Measurements from ENCODE around the gene EDC3.

The EDC3 gene

DNA sequence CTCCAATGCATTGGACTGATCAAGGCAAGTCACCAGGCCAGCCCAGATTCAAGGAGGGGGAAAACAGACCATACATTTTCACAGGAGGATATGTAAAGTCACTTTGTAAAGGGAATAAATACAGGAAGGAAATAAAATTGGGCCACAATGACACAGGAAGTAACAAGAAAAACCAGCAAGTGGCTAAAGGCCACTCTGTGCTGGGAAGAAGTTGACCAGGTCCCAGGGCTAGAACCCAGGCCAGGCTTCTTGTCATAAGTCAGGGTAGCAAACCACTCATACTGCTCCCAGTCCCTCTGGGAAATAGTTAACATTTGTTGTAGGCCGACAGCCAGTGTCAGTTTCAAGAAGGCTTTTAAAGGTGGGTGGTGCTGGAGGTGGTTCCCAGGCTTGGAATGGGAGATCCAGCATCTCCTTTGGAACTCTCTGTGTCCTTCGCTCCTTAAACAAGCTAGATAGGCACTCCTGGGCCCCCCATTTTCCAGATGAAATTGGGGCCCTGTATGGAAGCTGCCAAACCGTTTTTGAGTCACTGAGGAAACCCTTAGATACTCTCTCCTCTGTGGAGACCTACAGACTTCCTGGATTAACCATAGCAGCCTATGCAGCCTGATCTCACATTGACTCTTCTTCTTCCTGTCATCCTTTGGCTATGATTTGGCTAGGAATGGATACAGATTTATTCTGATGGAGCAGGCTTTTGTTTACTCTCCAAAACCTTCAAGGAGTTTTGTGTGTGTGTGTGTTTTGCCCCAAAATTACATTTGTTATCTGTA lies 14.7 kb upstream of the EDC3 start:
- Histone ChIP-seq H3K9me3 (ENCODE audit: insufficient read depth, low read length) (no peaks in the 10 kb centered on the region), H2AFZ (ENCODE audit: low read depth, low read length, severe bottlenecking) (no peak overlapping the region), H3K9ac (ENCODE audit: low read length) (no peak overlapping the region), H3K4me3 (ENCODE audit: insufficient read depth, low read length, poor library complexity, severe bottlenecking) (no peak overlapping the region), H3K4me2 (ENCODE audit: low read depth, low read length, poor library complexity, severe bottlenecking) (no peak overlapping the region), H3K27ac (ENCODE audit: low read depth, low read length) (no peak overlapping the region), H4K20me1 (ENCODE audit: low read depth, low read length) (no peaks in the 10 kb centered on the region), H3K9me2 (replicated peaks; ENCODE audit: insufficient read depth, low read length) (no peaks in the 10 kb centered on the region), H3F3A (ENCODE audit: insufficient read depth) (no peaks in the 10 kb centered on the region), H3K79me2 (ENCODE audit: insufficient read depth, low read length) (no peaks in the 10 kb centered on the region), H3K27me3 (ENCODE audit: low read length) (no peaks in the 10 kb centered on the region), H3K36me3 (ENCODE audit: low read length) (no peaks in the 10 kb centered on the region)
- TF ChIP-seq EZH2phosphoT487 (conservative IDR thresholded peaks at IDR 0.05; ENCODE audit: low read length) = no peak
- TF ChIP-seq, protein P1, sequence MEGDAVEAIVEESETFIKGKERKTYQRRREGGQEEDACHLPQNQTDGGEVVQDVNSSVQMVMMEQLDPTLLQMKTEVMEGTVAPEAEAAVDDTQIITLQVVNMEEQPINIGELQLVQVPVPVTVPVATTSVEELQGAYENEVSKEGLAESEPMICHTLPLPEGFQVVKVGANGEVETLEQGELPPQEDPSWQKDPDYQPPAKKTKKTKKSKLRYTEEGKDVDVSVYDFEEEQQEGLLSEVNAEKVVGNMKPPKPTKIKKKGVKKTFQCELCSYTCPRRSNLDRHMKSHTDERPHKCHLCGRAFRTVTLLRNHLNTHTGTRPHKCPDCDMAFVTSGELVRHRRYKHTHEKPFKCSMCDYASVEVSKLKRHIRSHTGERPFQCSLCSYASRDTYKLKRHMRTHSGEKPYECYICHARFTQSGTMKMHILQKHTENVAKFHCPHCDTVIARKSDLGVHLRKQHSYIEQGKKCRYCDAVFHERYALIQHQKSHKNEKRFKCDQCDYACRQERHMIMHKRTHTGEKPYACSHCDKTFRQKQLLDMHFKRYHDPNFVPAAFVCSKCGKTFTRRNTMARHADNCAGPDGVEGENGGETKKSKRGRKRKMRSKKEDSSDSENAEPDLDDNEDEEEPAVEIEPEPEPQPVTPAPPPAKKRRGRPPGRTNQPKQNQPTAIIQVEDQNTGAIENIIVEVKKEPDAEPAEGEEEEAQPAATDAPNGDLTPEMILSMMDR (IDR thresholded peaks at IDR 0.05; ENCODE audit: insufficient read depth, low read length, poor library complexity, severe bottlenecking) = no peak

DNA sequence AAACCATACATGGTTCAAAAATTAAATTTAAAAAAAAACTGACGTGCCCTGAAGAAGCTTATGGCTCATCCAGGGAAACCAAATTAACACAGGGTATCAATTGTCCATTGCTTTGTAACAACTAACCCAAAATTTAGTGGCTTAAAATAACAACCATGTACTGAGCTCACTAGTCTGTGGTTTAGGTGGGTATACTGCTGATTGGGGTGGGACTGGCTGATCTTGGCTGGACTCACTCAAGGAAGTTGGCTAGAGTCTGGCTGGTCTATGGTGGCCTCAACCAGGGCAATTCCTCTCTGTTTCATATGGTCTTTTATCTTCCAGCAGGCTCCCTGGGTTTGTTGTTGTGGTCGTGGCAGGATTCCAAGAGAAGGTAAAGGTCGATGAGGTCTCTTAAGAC lies 14.1 kb upstream of the EDC3 start:
- H3K9me2 ChIP-seq (replicated peaks; ENCODE audit: insufficient read depth, low read length) = no peaks in the 10 kb centered on the region
- no peak overlapping the region for H2AFZ ChIP-seq (ENCODE audit: low read depth, low read length, severe bottlenecking)
- H3K27me3 ChIP-seq (ENCODE audit: low read length) = no peaks in the 10 kb centered on the region
- no peaks in the 10 kb centered on the region for H3F3A ChIP-seq (ENCODE audit: insufficient read depth)
- H3K36me3 ChIP-seq (ENCODE audit: low read length) = no peaks in the 10 kb centered on the region
- no peaks in the 10 kb centered on the region for H3K9me3 ChIP-seq (ENCODE audit: insufficient read depth, low read length)
- H3K9ac ChIP-seq (ENCODE audit: low read length) = no peak overlapping the region
- H3K4me3 ChIP-seq (ENCODE audit: insufficient read depth, low read length, poor library complexity, severe bottlenecking) = no peak overlapping the region
- no peak overlapping the region for H3K4me2 ChIP-seq (ENCODE audit: low read depth, low read length, poor library complexity, severe bottlenecking)
- H4K20me1 ChIP-seq (ENCODE audit: low read depth, low read length) = no peaks in the 10 kb centered on the region
- TF ChIP-seq, protein P1 (IDR thresholded peaks at IDR 0.05; ENCODE audit: insufficient read depth, low read length, poor library complexity, severe bottlenecking) = no peak
- TF ChIP-seq EZH2phosphoT487 (conservative IDR thresholded peaks at IDR 0.05; ENCODE audit: low read length) = no peak
- H3K27ac ChIP-seq (ENCODE audit: low read depth, low read length) = no peak overlapping the region
- no peaks in the 10 kb centered on the region for H3K79me2 ChIP-seq (ENCODE audit: insufficient read depth, low read length)

DNA sequence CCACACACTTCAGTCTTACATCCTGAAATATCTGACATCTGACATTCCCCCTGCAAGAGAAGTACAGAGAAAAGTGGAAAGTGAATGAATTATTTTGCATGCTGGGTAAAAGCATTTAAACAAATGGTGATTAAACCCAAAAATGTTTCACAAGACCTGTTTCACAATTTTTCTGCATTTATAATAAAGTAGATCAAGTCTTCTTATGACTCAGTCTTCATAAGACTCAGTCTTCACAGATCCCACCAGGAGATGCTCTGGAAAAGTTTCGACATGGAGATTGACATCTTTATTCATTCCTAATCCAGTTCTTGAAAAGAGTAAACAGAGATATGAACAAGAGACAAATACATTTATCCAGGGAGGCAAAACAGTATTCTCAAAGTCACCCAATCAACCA lies 13.2 kb upstream of the EDC3 start:
- TF ChIP-seq EZH2phosphoT487 (conservative IDR thresholded peaks at IDR 0.05; ENCODE audit: low read length) = no peak
- TF ChIP-seq, protein P1 (IDR thresholded peaks at IDR 0.05; ENCODE audit: insufficient read depth, low read length, poor library complexity, severe bottlenecking) = no peak
- no peak overlapping the region for H3K4me2 ChIP-seq (ENCODE audit: low read depth, low read length, poor library complexity, severe bottlenecking)
- H3K27me3 ChIP-seq (ENCODE audit: low read length) = no peaks in the 10 kb centered on the region

More for the DNA sequence above, 13.2 kb upstream of the EDC3 start:
- no peak overlapping the region for H2AFZ ChIP-seq (ENCODE audit: low read depth, low read length, severe bottlenecking)
- H3K36me3 ChIP-seq (ENCODE audit: low read length) = no peaks in the 10 kb centered on the region
- no peaks in the 10 kb centered on the region for H3K79me2 ChIP-seq (ENCODE audit: insufficient read depth, low read length)
- H3F3A ChIP-seq (ENCODE audit: insufficient read depth) = no peaks in the 10 kb centered on the region
- H3K9ac ChIP-seq (ENCODE audit: low read length) = no peak overlapping the region
- no peak overlapping the region for H3K4me3 ChIP-seq (ENCODE audit: insufficient read depth, low read length, poor library complexity, severe bottlenecking)
- no peaks in the 10 kb centered on the region for H4K20me1 ChIP-seq (ENCODE audit: low read depth, low read length)
- no peaks in the 10 kb centered on the region for H3K9me2 ChIP-seq (replicated peaks; ENCODE audit: insufficient read depth, low read length)
- H3K27ac ChIP-seq (ENCODE audit: low read depth, low read length) = no peak overlapping the region
- H3K9me3 ChIP-seq (ENCODE audit: insufficient read depth, low read length) = no peaks in the 10 kb centered on the region
